ENCODE data around the gene L3MBTL4.

- TF ChIP-seq POLR2A (IDR thresholded peaks at IDR 0.05), result no peak
- TF ChIP-seq POLR2AphosphoS5 (IDR thresholded peaks at IDR 0.05), result no peak
- no peak for TF ChIP-seq CTCF (IDR thresholded peaks at IDR 0.05)
Observed at GRCh38 chr18:5969989-5970403, 444.7 kb downstream of the L3MBTL4 start.
